Fibroblast of lung (primary cell): ENCODE measurements around the gene COG8. TPM values are rescaled to one million over a fixed set of nuclear protein-coding genes. Genes with fewer than 3 reads are reported as not detected.

Source experiments
- DNase-seq, 2 donors: peaks; one replicate each; pipeline versions ENCODE4 v3.0.0 to v3.0.0-alpha.2; 2010; ENCODE audit warnings: low read depth in 2 of 2
- H2AFZ ChIP-seq: 2 replicates; pipeline ENCODE4 v1.5.1; 2012; ENCODE audit warnings: low read length, control low read depth, inconsistent platforms
- H3K27ac ChIP-seq: 2 replicates; pipeline ENCODE4 v1.5.1; 2011; ENCODE audit warnings: low read length, control low read depth; ENCODE audit not compliant: insufficient read depth
- H3K27me3 ChIP-seq: 2 replicates; pipeline ENCODE4 v1.5.1; 2011; ENCODE audit warnings: mild to moderate bottlenecking, low read length; ENCODE audit not compliant: control insufficient read depth, insufficient read depth
- H3K36me3 ChIP-seq: 2 replicates; pipeline ENCODE4 v1.5.1; 2011; ENCODE audit warnings: low read length; ENCODE audit not compliant: control insufficient read depth, insufficient read depth
- H3K4me1 ChIP-seq: 2 replicates; pipeline ENCODE4 v1.5.1; 2011; ENCODE audit warnings: low read length; ENCODE audit not compliant: control insufficient read depth, insufficient read depth; ENCODE audit errors: extremely low read depth
- H3K4me2 ChIP-seq: 2 replicates; pipeline ENCODE4 v1.5.1; 2011; ENCODE audit warnings: low read length, control low read depth; ENCODE audit not compliant: insufficient read depth; ENCODE audit errors: extremely low read depth
- H3K4me3 ChIP-seq, 4 experiments: fragments of 200-600 bp in 1 of 4; sonication (generic) in 1 of 4; replicated peaks in 1 of 4; 2 replicates each; pipeline ENCODE4 v1.5.1; 2011 to 2016; ENCODE audit warnings: low read length in 4 of 4, low read depth in 3 of 4, mild to moderate bottlenecking in 3 of 4, control low read depth in 2 of 4, inconsistent platforms in 1 of 4, mixed read lengths in 1 of 4; ENCODE audit not compliant: insufficient read depth in 1 of 4; ENCODE audit errors: control extremely low read depth in 1 of 4
- H3K79me2 ChIP-seq: 2 replicates; pipeline ENCODE4 v1.5.1; 2012; ENCODE audit warnings: mild to moderate bottlenecking, low read length, inconsistent platforms; ENCODE audit not compliant: control insufficient read depth, insufficient read depth
- H3K9ac ChIP-seq: 2 replicates; pipeline ENCODE4 v1.5.1; 2011; ENCODE audit warnings: mild to moderate bottlenecking, low read length, control low read depth; ENCODE audit not compliant: insufficient read depth
- H3K9me3 ChIP-seq: 2 replicates; pipeline ENCODE4 v1.5.1; 2012; ENCODE audit warnings: low read depth, low read length; ENCODE audit not compliant: control insufficient read depth, insufficient read depth
- H4K20me1 ChIP-seq: 2 replicates; pipeline ENCODE4 v1.5.1; 2011; ENCODE audit warnings: low read length; ENCODE audit not compliant: control insufficient read depth, insufficient read depth; ENCODE audit errors: extremely low read depth
- CTCF ChIP-seq, 2 donors: IDR thresholded peaks in 1 of 2; conservative IDR thresholded peaks in 1 of 2; 1 replicate in 1 of 2; 2 replicates in 1 of 2; pipeline ENCODE4 v1.5.1; 2011 to 2012; ENCODE audit warnings: low read length in 2 of 2, control low read depth in 1 of 2, inconsistent platforms in 1 of 2, low read depth in 1 of 2, mild to moderate bottlenecking in 1 of 2
- EZH2 ChIP-seq: IDR thresholded peaks from 2 replicates; pipeline ENCODE4 v1.5.1; 2012; ENCODE audit warnings: low read length, control low read depth, mild to moderate bottlenecking; ENCODE audit errors: missing control alignments
- polyA plus RNA-seq, 2 donors: library from polyadenylated mRNA; depleted of rRNA in 1 of 2; stranded (reverse) in 1 of 2; unstranded in 1 of 2; fragments of >200 nt; gene quantifications; 2 replicates each; pipeline ENCODE4 v1.2.1, GENCODE V29; 2011 to 2012; ENCODE audit warnings: missing spikeins in 1 of 2
- total RNA-seq: library from RNA; depleted of rRNA; stranded (reverse); fragments of >200 nt; gene quantifications from 2 replicates; pipeline ENCODE4 v1.2.1, GENCODE V29; 2014

The COG8 gene
- total and polyA plus RNA-seq, 2 donors (not counting 1 experiment from before 2014, with no cell fraction given): 20.0 to 29.2 TPM

- TF ChIP-seq EZH2 (no peak), CTCF (conservative IDR thresholded peaks at IDR 0.05 in 1 of 2, IDR thresholded peaks at IDR 0.05 in 1 of 2; ENCODE audit: low read depth in 1 of 2, low read length in 2 of 2) (no peak)
- DNase-seq: no peak
- H3K4me3 ChIP-seq: no peak overlapping the region
- H4K20me1 ChIP-seq: no peaks in the 10 kb centered on the region
- H3K27ac ChIP-seq: no peak overlapping the region
- H2AFZ ChIP-seq: no peak overlapping the region
- no peaks in the 10 kb centered on the region for H3K27me3 ChIP-seq
- H3K4me2 ChIP-seq: no peak overlapping the region
- H3K36me3 ChIP-seq: peaks cover 16% of the 10 kb centered on the region
- no peak overlapping the region for H3K9ac ChIP-seq
- H3K79me2 ChIP-seq: peaks cover 37% of the 10 kb centered on the region
- H3K4me1 ChIP-seq: no peaks in the 10 kb centered on the region
- no peaks in the 10 kb centered on the region for H3K9me3 ChIP-seq
Measured at GRCh38 chr16:69313469-69313868, 25.9 kb downstream of the COG8 start.

DNA sequence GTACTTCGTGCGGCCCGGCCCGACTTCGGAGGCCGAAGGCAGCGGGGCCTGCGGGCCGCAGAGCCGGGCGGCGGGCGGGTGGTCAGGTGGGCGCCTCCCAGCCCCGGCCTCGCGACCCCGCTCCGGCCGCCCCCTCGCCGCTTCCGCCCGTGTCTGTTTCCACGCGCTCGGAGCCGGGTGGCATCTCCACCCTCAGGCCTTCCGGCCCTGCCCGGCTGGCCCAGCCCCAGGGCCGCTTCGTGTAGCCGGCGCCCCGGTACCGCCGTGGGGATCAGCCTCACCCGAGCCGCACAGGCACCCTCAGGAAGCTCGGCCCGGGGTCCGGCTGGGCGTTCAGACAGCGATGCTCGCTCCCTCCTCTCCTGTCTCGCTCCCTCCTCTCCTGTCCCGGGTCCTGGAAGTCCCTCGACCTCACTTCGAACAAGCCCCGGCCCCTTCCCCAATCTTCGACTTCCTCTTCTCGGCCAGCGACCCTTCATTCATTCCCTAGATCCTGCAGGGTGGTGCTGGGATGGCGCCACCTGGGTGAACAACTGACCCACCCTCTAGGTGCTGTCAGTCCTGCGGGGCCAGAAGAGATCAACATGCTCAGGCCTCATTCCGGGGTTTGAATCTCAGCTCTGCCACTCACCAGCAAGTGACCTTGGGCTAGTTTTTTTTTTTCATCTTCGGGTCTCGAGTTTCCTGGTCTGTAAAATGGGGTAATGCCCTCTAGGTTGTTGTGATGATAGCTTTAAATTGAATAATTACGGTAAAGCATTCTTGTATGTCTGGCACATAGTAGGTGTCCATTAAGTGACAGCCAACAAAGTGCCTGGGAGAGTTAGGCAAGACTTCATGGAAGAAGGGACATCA, 27.6 kb downstream of the COG8 start:
- Histone ChIP-seq H3K36me3 (peaks cover 8% of the 10 kb centered on the region), H4K20me1 (no peaks in the 10 kb centered on the region), H3K4me2 (peak overlapping the region; percentile 77), H3K79me2 (peaks cover 37% of the 10 kb centered on the region), H3K9ac (peak overlapping the region; percentile 90), H3K4me1 (no peaks in the 10 kb centered on the region), H3K4me3 (peak overlapping the region; percentile 88 to 93 (median 90)), H2AFZ (no peak overlapping the region), H3K27ac (peak overlapping the region; percentile 76), H3K9me3 (no peaks in the 10 kb centered on the region), H3K27me3 (no peaks in the 10 kb centered on the region)
- DNase-seq: peak; percentile 15 to 28
- TF ChIP-seq EZH2 (no peak), CTCF (conservative IDR thresholded peaks at IDR 0.05 in 1 of 2, IDR thresholded peaks at IDR 0.05 in 1 of 2; ENCODE audit: low read depth in 1 of 2, low read length in 2 of 2) (peak in 1 of 2 donors; percentile 4)

- Histone ChIP-seq H3K9me3 (no peaks in the 10 kb centered on the region), H3K27ac (peak within 1 kb of the TSS; percentile 76), H3K4me2 (peak within 1 kb of the TSS; percentile 84), H4K20me1 (no peaks in the 10 kb centered on the region), H2AFZ (peak within 1 kb of the TSS; percentile 83), H3K27me3 (no peaks in the 10 kb centered on the region), H3K36me3 (peaks cover 1% of the 10 kb centered on the region), H3K9ac (peak within 1 kb of the TSS; percentile 90), H3K4me1 (no peaks in the 10 kb centered on the region), H3K4me3 (peak within 1 kb of the TSS; percentile 88 to 93 (median 90)), H3K79me2 (peaks cover 33% of the 10 kb centered on the region)
- TF ChIP-seq EZH2 (no peak), CTCF (conservative IDR thresholded peaks at IDR 0.05 in 1 of 2, IDR thresholded peaks at IDR 0.05 in 1 of 2; ENCODE audit: low read depth in 1 of 2, low read length in 2 of 2) (peak; percentile 61 to 63)
- peak; percentile 91 to 96 for DNase-seq
Measured at GRCh38 chr16:69310653-69311532, 28.5 kb downstream of the COG8 start, which contains the start of gene VPS4A. Gene VPS4A (plus strand): TSS chr16:69311350. CDS start chr16:69311512, 162 bp downstream.
